HepG2 (cell line): ENCODE measurements around the gene MAPRE3. TPM values are rescaled to one million over a fixed set of nuclear protein-coding genes. Genes with fewer than 3 reads are reported as not detected.

Experiments
- KDM3A ChIP-seq: IDR thresholded peaks from 2 replicates; pipeline ENCODE4 v1.6.1; 2018; ENCODE audit warnings: low read depth, missing compliant biosample characterization
- KLF9 ChIP-seq: IDR thresholded peaks from 2 replicates; pipeline ENCODE4 v1.6.1; 2016; ENCODE audit warnings: low read depth
- NFATC3 ChIP-seq: sonication (generic); formaldehyde crosslinking; IDR thresholded peaks from 2 replicates; pipeline ENCODE4 v1.5.1; 2020; ENCODE audit warnings: mild to moderate bottlenecking, missing genetic modification reagents
- NR2F2 ChIP-seq: IDR thresholded peaks from 2 replicates; pipeline ENCODE4 v1.6.1; 2012; ENCODE audit warnings: low read depth, inconsistent platforms, borderline replicate concordance
- PAF1 ChIP-seq: IDR thresholded peaks from 2 replicates; pipeline ENCODE4 v1.6.1; 2016; ENCODE audit warnings: missing genetic modification reagents, missing compliant biosample characterization
- PRPF4 ChIP-seq: fragments of 200-400 bp; formaldehyde crosslinking; IDR thresholded peaks from 2 replicates; pipeline ENCODE4 v1.6.1; 2016; ENCODE audit warnings: low read length, low read depth; ENCODE audit not compliant: poor library complexity, severe bottlenecking
- RBAK ChIP-seq: sonication (generic); formaldehyde crosslinking; IDR thresholded peaks from 2 replicates; pipeline ENCODE4 v1.5.1; 2020; ENCODE audit warnings: mild to moderate bottlenecking, missing genetic modification reagents
- RBM39 ChIP-seq: fragments of 200-400 bp; formaldehyde crosslinking; IDR thresholded peaks from one replicate; pipeline ENCODE4 v1.6.1; 2018; ENCODE audit warnings: antibody characterized with exemption, mild to moderate bottlenecking, low read depth, low read length; ENCODE audit not compliant: poor library complexity, severe bottlenecking
- SMARCE1 ChIP-seq: fragments of 450-650 bp; IDR thresholded peaks from 2 replicates; pipeline ENCODE4 v1.6.1; 2017; ENCODE audit warnings: borderline replicate concordance
- TEAD3 ChIP-seq: optimal IDR thresholded peaks from 2 replicates; pipeline ENCODE3; 2016; ENCODE audit warnings: borderline replicate concordance
- ZFYVE20 ChIP-seq: sonication (generic); formaldehyde crosslinking; IDR thresholded peaks from 2 replicates; pipeline ENCODE4 v1.8.0; 2023; ENCODE audit warnings: low read depth, mild to moderate bottlenecking, moderate library complexity, missing genetic modification reagents, borderline replicate concordance
- ZNF20 ChIP-seq: sonication (generic); formaldehyde crosslinking; IDR thresholded peaks from 2 replicates; pipeline ENCODE4 v1.4.0; 2020; ENCODE audit warnings: mild to moderate bottlenecking, moderate library complexity, missing genetic modification reagents
- ZNF431 ChIP-seq: sonication (generic); formaldehyde crosslinking; IDR thresholded peaks from 2 replicates; pipeline ENCODE4 v1.9.0; 2022; ENCODE audit warnings: missing genetic modification reagents, low read depth, mild to moderate bottlenecking, borderline replicate concordance
- ZNF501 ChIP-seq: sonication (generic); formaldehyde crosslinking; IDR thresholded peaks from 2 replicates; pipeline ENCODE4 v1.5.1; 2020; ENCODE audit warnings: mild to moderate bottlenecking, moderate library complexity, missing genetic modification reagents
- ZNF598 ChIP-seq: sonication (generic); formaldehyde crosslinking; IDR thresholded peaks from 2 replicates; pipeline ENCODE4 v1.5.1; 2020; ENCODE audit warnings: mild to moderate bottlenecking, missing genetic modification reagents, borderline replicate concordance
- ZNF709 ChIP-seq: sonication (generic); formaldehyde crosslinking; IDR thresholded peaks from 2 replicates; pipeline ENCODE4 v1.5.0; 2020; ENCODE audit warnings: mild to moderate bottlenecking, missing genetic modification reagents
- ZZZ3 ChIP-seq: sonication (generic); formaldehyde crosslinking; IDR thresholded peaks from 2 replicates; pipeline ENCODE4 v1.4.0; 2020; ENCODE audit warnings: missing genetic modification reagents, mild to moderate bottlenecking, borderline replicate concordance
- polyA plus RNA-seq, 8 experiments: library from polyadenylated mRNA; depleted of rRNA in 3 of 8; stranded (reverse) in 7 of 8; unstranded in 1 of 8; fragments of >200 nt; fragmentation: Illumina TruSeq in 4 of 8; extraction: Trizol in 4 of 8; gene quantifications; 2 replicates each; pipeline versions ENCODE4 v1.2.1 to v1.2.3, GENCODE V29; 2011 to 2016; ENCODE audit warnings: low read depth in 4 of 8, missing spikeins in 1 of 8, mixed read lengths in 1 of 8; ENCODE audit not compliant: insufficient read depth in 1 of 8
- total RNA-seq, 5 experiments: library from RNA; depleted of rRNA; stranded (reverse); fragments of >200 nt; fragmentation: Illumina TruSeq; extraction: Trizol; gene quantifications; 2 replicates each; pipeline ENCODE4 v1.2.3, GENCODE V29; 2016; ENCODE audit warnings: low read depth in 1 of 5
- TF ChIP-seq, protein P1 (sequence below): sonication (generic); formaldehyde crosslinking; IDR thresholded peaks from 2 replicates; pipeline ENCODE4 v1.8.0; 2022; ENCODE audit warnings: missing genetic modification reagents, mild to moderate bottlenecking, borderline replicate concordance
- TF ChIP-seq, protein P2 (sequence below): sonication (generic); formaldehyde crosslinking; IDR thresholded peaks from 2 replicates; pipeline ENCODE4 v1.5.0; 2020; ENCODE audit warnings: mild to moderate bottlenecking, missing genetic modification reagents, borderline replicate concordance
- TF ChIP-seq, protein P3 (sequence below): sonication (generic); formaldehyde crosslinking; conservative IDR thresholded peaks from 2 replicates; pipeline ENCODE4 v1.4.0; 2020; ENCODE audit warnings: missing genetic modification reagents

The MAPRE3 gene
- total and polyA plus RNA-seq, 2 of the 13 experiments (the other 11 are each of a cell fraction or from before 2014, with no cell fraction given): 0.31 to 0.91 TPM

DNA sequence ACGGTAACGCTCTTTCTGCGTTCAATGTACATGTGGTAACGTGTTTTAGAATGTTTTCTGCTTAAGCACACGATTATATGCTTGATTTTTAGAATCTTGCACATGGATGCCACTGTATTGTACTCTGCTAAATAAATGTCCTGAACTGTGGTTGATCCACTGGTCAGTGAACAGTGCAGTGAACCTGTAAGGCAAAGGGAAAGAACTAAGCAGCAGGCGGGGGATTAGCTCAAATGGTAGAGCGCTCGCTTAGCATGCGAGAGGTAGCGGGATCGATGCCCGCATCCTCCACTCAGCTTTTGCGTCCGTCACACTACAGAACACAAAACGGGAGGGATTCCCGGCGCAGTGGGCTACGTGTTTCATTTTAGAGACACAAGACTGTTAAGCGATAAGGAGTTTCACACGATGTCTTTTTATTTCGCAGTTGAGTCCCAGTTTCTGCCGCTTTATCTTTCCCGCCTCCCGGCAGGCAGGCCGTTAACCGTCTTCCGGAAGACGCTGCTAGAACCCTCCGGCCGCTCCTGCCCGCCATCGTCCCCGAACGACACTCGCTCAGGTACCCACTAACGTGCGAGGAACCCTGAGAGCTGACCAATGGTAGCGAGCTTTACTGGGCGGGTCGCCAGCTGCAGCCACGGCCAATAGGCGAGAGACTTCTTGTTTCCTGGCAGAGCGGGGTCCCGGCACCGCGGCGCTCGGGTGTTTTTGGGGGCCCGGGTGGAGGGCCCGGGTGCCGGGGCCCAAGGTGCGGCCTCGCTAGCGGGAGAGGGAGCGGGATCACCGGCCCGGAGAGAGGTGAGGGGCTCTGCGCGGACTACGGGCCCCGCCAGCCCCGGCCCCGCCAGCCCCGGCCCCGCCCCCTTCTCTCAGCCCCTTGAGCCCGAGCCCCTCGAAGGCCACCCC lies 80.8 kb downstream of the MAPRE3 start, which contains the start of gene AGBL5 (continued):
- TF ChIP-seq KDM3A (CRISPR knock-in tag) (peak; percentile 87; the same call in 1 of the 2 replicates), NR2F2 (peak; percentile 47; the same call in 1 of the 2 replicates), TEAD3 (CRISPR knock-in tag) (peak; percentile 56), PAF1 (CRISPR knock-in tag) (0 out of 2 replicates have a peak, but pooled peaks have one; percentile 49), ZNF501 (CRISPR knock-in tag) (peak; percentile 96), ZZZ3 (CRISPR knock-in tag) (peak; percentile 85; the same call in 1 of the 2 replicates), KLF9 (no peak; the same call in 1 of the 2 replicates), RBM39 (no peak), SMARCE1 (no peak), ZFYVE20 (CRISPR knock-in tag) (no peak), ZNF598 (CRISPR knock-in tag) (peak; percentile 87), ZNF431 (CRISPR knock-in tag) (no peak), RBAK (CRISPR knock-in tag) (no peak), ZNF20 (no peak), NFATC3 (CRISPR knock-in tag) (peak; percentile 84), ZNF709 (CRISPR knock-in tag) (peak; percentile 95), PRPF4 (no peak)
- TF ChIP-seq, protein P1, sequence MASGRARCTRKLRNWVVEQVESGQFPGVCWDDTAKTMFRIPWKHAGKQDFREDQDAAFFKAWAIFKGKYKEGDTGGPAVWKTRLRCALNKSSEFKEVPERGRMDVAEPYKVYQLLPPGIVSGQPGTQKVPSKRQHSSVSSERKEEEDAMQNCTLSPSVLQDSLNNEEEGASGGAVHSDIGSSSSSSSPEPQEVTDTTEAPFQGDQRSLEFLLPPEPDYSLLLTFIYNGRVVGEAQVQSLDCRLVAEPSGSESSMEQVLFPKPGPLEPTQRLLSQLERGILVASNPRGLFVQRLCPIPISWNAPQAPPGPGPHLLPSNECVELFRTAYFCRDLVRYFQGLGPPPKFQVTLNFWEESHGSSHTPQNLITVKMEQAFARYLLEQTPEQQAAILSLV (CRISPR knock-in tag): no peak; the same call in 1 of the 2 replicates
- TF ChIP-seq, protein P2, sequence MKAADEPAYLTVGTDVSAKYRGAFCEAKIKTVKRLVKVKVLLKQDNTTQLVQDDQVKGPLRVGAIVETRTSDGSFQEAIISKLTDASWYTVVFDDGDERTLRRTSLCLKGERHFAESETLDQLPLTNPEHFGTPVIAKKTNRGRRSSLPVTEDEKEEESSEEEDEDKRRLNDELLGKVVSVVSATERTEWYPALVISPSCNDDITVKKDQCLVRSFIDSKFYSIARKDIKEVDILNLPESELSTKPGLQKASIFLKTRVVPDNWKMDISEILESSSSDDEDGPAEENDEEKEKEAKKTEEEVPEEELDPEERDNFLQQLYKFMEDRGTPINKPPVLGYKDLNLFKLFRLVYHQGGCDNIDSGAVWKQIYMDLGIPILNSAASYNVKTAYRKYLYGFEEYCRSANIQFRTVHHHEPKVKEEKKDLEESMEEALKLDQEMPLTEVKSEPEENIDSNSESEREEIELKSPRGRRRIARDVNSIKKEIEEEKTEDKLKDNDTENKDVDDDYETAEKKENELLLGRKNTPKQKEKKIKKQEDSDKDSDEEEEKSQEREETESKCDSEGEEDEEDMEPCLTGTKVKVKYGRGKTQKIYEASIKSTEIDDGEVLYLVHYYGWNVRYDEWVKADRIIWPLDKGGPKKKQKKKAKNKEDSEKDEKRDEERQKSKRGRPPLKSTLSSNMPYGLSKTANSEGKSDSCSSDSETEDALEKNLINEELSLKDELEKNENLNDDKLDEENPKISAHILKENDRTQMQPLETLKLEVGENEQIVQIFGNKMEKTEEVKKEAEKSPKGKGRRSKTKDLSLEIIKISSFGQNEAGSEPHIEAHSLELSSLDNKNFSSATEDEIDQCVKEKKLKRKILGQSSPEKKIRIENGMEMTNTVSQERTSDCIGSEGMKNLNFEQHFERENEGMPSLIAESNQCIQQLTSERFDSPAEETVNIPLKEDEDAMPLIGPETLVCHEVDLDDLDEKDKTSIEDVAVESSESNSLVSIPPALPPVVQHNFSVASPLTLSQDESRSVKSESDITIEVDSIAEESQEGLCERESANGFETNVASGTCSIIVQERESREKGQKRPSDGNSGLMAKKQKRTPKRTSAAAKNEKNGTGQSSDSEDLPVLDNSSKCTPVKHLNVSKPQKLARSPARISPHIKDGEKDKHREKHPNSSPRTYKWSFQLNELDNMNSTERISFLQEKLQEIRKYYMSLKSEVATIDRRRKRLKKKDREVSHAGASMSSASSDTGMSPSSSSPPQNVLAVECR: peak; percentile 68; the same call in 1 of the 2 replicates
- TF ChIP-seq, protein P3, sequence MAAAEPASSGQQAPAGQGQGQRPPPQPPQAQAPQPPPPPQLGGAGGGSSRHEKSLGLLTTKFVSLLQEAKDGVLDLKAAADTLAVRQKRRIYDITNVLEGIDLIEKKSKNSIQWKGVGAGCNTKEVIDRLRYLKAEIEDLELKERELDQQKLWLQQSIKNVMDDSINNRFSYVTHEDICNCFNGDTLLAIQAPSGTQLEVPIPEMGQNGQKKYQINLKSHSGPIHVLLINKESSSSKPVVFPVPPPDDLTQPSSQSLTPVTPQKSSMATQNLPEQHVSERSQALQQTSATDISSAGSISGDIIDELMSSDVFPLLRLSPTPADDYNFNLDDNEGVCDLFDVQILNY (CRISPR knock-in tag): peak; percentile 52; the same call in 1 of the 2 replicates
